ENCODE data around the gene PGAP1.

DNA sequence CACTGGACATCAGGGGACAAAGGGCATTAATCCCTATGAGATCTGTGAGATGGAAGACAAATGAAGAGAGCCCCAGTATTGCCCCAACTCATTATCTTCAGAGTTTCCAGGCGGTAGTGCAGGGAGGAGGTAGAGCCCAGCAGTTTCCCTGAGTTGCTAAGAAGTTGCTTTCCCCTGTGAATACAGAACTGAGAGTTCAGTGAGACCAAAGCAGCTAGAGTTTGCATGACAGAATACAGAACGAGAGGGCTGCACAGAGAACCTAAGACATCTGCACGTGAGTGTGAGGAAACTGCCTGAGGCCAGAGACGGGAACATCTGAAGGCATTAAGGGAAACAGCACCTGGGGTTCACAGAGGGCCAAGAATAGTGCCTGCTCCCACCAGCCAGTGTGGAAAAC is 18.1 kb upstream of the PGAP1 start:
- TF ChIP-seq, protein P1, sequence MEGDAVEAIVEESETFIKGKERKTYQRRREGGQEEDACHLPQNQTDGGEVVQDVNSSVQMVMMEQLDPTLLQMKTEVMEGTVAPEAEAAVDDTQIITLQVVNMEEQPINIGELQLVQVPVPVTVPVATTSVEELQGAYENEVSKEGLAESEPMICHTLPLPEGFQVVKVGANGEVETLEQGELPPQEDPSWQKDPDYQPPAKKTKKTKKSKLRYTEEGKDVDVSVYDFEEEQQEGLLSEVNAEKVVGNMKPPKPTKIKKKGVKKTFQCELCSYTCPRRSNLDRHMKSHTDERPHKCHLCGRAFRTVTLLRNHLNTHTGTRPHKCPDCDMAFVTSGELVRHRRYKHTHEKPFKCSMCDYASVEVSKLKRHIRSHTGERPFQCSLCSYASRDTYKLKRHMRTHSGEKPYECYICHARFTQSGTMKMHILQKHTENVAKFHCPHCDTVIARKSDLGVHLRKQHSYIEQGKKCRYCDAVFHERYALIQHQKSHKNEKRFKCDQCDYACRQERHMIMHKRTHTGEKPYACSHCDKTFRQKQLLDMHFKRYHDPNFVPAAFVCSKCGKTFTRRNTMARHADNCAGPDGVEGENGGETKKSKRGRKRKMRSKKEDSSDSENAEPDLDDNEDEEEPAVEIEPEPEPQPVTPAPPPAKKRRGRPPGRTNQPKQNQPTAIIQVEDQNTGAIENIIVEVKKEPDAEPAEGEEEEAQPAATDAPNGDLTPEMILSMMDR (IDR thresholded peaks at IDR 0.05) = no peak
- no peak for TF ChIP-seq POLR2A (IDR thresholded peaks at IDR 0.05)

Measured in tibial nerve (tissue), 3 donors.